ENCODE measurements around the gene G6PC3. TPM values are rescaled to one million over a fixed set of nuclear protein-coding genes. Genes with fewer than 3 reads are reported as not detected.

Gene G6PC3
- total RNA-seq, 1 donor from 2014 or later, result 11.4 TPM

GRCh38 chr17:44059101-44059892 lies 11.2 kb upstream of the G6PC3 start:
- DNase-seq (ENCODE audit: low spot score in 2 of 2) (no peak), FAIRE-seq (no peak)

- FAIRE-seq, result no peak
- no peak for DNase-seq (ENCODE audit: low spot score in 2 of 2)
Measured at GRCh38 chr17:44061446-44061845, 9.1 kb upstream of the G6PC3 start.

- DNase-seq (ENCODE audit: low spot score in 2 of 2) (no peak), FAIRE-seq (no peak)
Measured at GRCh38 chr17:44062871-44063270, 7.7 kb upstream of the G6PC3 start.

GRCh38 chr17:44063704-44064639 lies 6.6 kb upstream of the G6PC3 start:
- FAIRE-seq (no peak), DNase-seq (ENCODE audit: low spot score in 2 of 2) (no peak)

- no peak for FAIRE-seq
Measured at GRCh38 chr17:44065668-44066203, 4.8 kb upstream of the G6PC3 start.

GRCh38 chr17:44066204-44066930 lies 4.2 kb upstream of the G6PC3 start, which contains the start of gene LSM12:
TSS of gene LSM12 (minus strand) at chr17:44066671. CDS start at chr17:44066587, 84 bp downstream.
- FAIRE-seq, result no peak
- peak; percentile 91 to 92 for DNase-seq (ENCODE audit: low spot score in 2 of 2)

More at GRCh38 chr17:44065668-44066203, 4.8 kb upstream of the G6PC3 start:
- DNase-seq (ENCODE audit: low spot score in 2 of 2), result no peak

- FAIRE-seq (no peak), DNase-seq (ENCODE audit: low spot score in 2 of 2) (no peak)
Measured at GRCh38 chr17:44067545-44067940, 3.0 kb upstream of the G6PC3 start.

- no peak for FAIRE-seq
- no peak for DNase-seq (ENCODE audit: low spot score in 2 of 2)
Measured at GRCh38 chr17:44069974-44070454, 521 bp upstream of the G6PC3 start.

GRCh38 chr17:44071198-44071520 lies 624 bp downstream of the G6PC3 start:
- no peak for FAIRE-seq
- no peak for DNase-seq (ENCODE audit: low spot score in 2 of 2)

GRCh38 chr17:44071772-44072171 lies 1.2 kb downstream of the G6PC3 start:
- FAIRE-seq (no peak), DNase-seq (ENCODE audit: low spot score in 2 of 2) (no peak)

GRCh38 chr17:44074231-44074910 lies 3.8 kb downstream of the G6PC3 start:
- FAIRE-seq, result no peak
- DNase-seq (ENCODE audit: low spot score in 2 of 2), result no peak

- FAIRE-seq, result no peak
- DNase-seq (ENCODE audit: low spot score in 2 of 2), result no peak
Measured at GRCh38 chr17:44074911-44075285, 4.4 kb downstream of the G6PC3 start.

- no peak for DNase-seq (ENCODE audit: low spot score in 2 of 2)
- no peak for FAIRE-seq
Measured at GRCh38 chr17:44075598-44076293, 5.2 kb downstream of the G6PC3 start.

- DNase-seq (ENCODE audit: low spot score in 2 of 2), result no peak
- FAIRE-seq, result no peak
Measured at GRCh38 chr17:44076716-44077594, 6.4 kb downstream of the G6PC3 start.

GRCh38 chr17:44077595-44077909 lies 7.0 kb downstream of the G6PC3 start:
- no peak for FAIRE-seq

GRCh38 chr17:44078412-44078811 lies 7.9 kb downstream of the G6PC3 start:
- DNase-seq (ENCODE audit: low spot score in 2 of 2), result no peak
- no peak for FAIRE-seq

More at GRCh38 chr17:44077595-44077909, 7.0 kb downstream of the G6PC3 start:
- DNase-seq (ENCODE audit: low spot score in 2 of 2), result no peak

GRCh38 chr17:44079877-44080821 lies 9.6 kb downstream of the G6PC3 start:
- FAIRE-seq, result no peak
- no peak for DNase-seq (ENCODE audit: low spot score in 2 of 2)

Measured in frontal cortex (tissue), 4 donors.